WERI-Rb-1 (cell line): ENCODE results near the gene LPP.

Experiments used
- DNase-seq: peaks from one replicate; pipeline ENCODE4 v3.0.0-alpha.2; 2020
- H3K27ac ChIP-seq: fragments of 250-450 bp; sonication (Bioruptor Pico); 2 replicates; pipeline ENCODE4 v1.5.1; 2020; ENCODE audit warnings: mild to moderate bottlenecking, moderate library complexity
- H3K27me3 ChIP-seq: fragments of 250-450 bp; sonication (Bioruptor Pico); 2 replicates; pipeline ENCODE4 v1.5.1; 2021; ENCODE audit warnings: mild to moderate bottlenecking, low read depth, moderate library complexity; ENCODE audit not compliant: insufficient read depth, severe bottlenecking
- H3K36me3 ChIP-seq: fragments of 250-450 bp; sonication (Bioruptor Pico); 2 replicates; pipeline ENCODE4 v1.5.1; 2020; ENCODE audit warnings: mild to moderate bottlenecking, moderate library complexity
- H3K4me3 ChIP-seq: 2 replicates; pipeline ENCODE4 v1.5.1; 2011; ENCODE audit warnings: low read depth, mild to moderate bottlenecking, control low read depth, low read length
- H3K9me3 ChIP-seq: fragments of 250-450 bp; sonication (Bioruptor Pico); 2 replicates; pipeline ENCODE4 v1.5.1; 2021; ENCODE audit warnings: mild to moderate bottlenecking, moderate library complexity; ENCODE audit not compliant: severe bottlenecking
- TF ChIP-seq, protein P1 (sequence below): IDR thresholded peaks from 2 replicates; pipeline ENCODE4 v1.5.1; 2011; ENCODE audit warnings: low read depth, mild to moderate bottlenecking, control low read depth, inconsistent platforms, low read length

The LPP gene

GRCh38 chr3:188884299-188885043, 730.5 kb downstream of the LPP start:
- no peaks in the 10 kb centered on the region for H3K27me3 ChIP-seq
- no peak for DNase-seq
- no peak overlapping the region for H3K4me3 ChIP-seq
- H3K36me3 ChIP-seq, result no peaks in the 10 kb centered on the region
- TF ChIP-seq, protein P1, sequence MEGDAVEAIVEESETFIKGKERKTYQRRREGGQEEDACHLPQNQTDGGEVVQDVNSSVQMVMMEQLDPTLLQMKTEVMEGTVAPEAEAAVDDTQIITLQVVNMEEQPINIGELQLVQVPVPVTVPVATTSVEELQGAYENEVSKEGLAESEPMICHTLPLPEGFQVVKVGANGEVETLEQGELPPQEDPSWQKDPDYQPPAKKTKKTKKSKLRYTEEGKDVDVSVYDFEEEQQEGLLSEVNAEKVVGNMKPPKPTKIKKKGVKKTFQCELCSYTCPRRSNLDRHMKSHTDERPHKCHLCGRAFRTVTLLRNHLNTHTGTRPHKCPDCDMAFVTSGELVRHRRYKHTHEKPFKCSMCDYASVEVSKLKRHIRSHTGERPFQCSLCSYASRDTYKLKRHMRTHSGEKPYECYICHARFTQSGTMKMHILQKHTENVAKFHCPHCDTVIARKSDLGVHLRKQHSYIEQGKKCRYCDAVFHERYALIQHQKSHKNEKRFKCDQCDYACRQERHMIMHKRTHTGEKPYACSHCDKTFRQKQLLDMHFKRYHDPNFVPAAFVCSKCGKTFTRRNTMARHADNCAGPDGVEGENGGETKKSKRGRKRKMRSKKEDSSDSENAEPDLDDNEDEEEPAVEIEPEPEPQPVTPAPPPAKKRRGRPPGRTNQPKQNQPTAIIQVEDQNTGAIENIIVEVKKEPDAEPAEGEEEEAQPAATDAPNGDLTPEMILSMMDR, result no peak
- no peaks in the 10 kb centered on the region for H3K9me3 ChIP-seq
- no peak overlapping the region for H3K27ac ChIP-seq

DNA sequence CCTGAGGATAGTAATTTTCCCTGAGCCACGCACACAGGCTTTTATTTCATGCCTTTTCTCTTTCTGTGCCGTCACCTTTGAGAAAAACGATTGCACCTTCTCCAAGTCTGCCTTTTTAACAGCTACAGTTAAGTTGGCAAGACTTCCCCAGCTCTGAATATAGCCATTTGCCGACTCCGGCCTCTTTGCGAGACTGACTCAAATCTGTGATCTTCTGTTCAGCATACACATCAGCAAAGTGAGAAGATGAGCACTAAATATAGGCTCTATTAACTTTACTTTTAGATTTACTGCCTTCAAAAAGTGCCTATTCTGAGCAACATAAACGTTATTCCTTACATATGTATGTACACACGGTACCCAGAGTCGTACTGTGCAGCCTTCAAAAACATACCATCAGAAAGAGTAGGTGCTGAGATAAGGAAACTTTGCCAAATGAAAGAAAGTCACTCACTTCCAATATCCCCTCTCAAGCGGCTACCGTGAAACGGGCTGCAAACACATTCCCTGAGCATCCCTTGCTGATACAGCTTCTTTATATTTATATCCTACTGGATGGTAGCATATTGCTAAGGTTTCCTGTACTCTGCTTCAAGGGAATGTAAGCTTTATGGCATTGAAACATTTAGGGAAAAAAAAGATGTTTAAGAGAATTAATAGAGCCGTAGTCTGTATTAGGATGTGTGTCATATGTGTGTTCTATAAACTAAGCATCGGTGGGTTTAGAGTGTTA, 734.5 kb downstream of the LPP start:
- H3K36me3 ChIP-seq, result no peaks in the 10 kb centered on the region
- no peaks in the 10 kb centered on the region for H3K27me3 ChIP-seq
- no peaks in the 10 kb centered on the region for H3K9me3 ChIP-seq
- DNase-seq, result no peak
- H3K27ac ChIP-seq, result no peak overlapping the region
- H3K4me3 ChIP-seq, result no peak overlapping the region
- TF ChIP-seq, protein P1, result no peak

GRCh38 chr3:188889054-188889491, 735.1 kb downstream of the LPP start:
- DNase-seq, result no peak
- no peak overlapping the region for H3K4me3 ChIP-seq
- no peak overlapping the region for H3K27ac ChIP-seq
- H3K36me3 ChIP-seq, result no peaks in the 10 kb centered on the region
- no peaks in the 10 kb centered on the region for H3K9me3 ChIP-seq
- no peaks in the 10 kb centered on the region for H3K27me3 ChIP-seq
- TF ChIP-seq, protein P1, result no peak

GRCh38 chr3:188890572-188891270, 736.8 kb downstream of the LPP start:
- no peak for DNase-seq
- TF ChIP-seq, protein P1, result no peak
- H3K4me3 ChIP-seq, result no peak overlapping the region
- no peaks in the 10 kb centered on the region for H3K27me3 ChIP-seq
- H3K36me3 ChIP-seq, result no peaks in the 10 kb centered on the region
- H3K9me3 ChIP-seq, result no peaks in the 10 kb centered on the region
- no peak overlapping the region for H3K27ac ChIP-seq

DNA sequence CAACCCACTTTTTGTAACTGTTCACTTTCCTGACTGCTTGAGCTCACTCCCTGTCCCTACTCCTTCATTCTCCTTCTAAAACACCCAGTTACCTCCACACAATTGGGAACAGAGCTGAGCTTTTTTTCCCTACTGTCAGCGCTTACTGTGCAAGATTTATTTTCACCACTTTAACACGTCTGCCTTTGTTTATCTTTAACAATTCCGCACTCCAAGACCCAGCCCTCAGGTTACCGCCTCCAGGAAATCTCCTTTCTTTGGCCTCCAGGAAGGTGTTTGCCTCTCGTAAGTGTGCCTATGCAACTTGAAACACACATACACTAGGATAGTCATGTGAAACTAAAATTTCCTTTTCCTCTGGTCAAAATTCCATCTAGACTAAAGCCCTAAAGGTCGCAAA, 745.9 kb downstream of the LPP start:
- Histone ChIP-seq H3K4me3 (no peak overlapping the region), H3K36me3 (no peaks in the 10 kb centered on the region), H3K9me3 (no peaks in the 10 kb centered on the region), H3K27ac (no peak overlapping the region), H3K27me3 (no peaks in the 10 kb centered on the region)
- TF ChIP-seq, protein P1, result no peak
- DNase-seq, result no peak
